ENCODE measurements around the gene C1orf52.
A peak's percentile ranks its signal among the peaks of the same experiment; 100 is the strongest.

C1orf52 gene

GRCh38 chr1:85259118-85259911 is at the start of gene C1orf52:
Gene C1orf52, minus strand, starts transcription at chr1:85259662. Its CDS starts 29 bp downstream, at chr1:85259633.
- DNase-seq: peak; percentile 96

GRCh38 chr1:85308833-85309350 is 49.4 kb upstream of the C1orf52 start:
- DNase-seq: no peak

GRCh38 chr1:85307987-85308832 is 48.7 kb upstream of the C1orf52 start:
- peak; percentile 64 for DNase-seq

GRCh38 chr1:85306236-85306635 is 46.8 kb upstream of the C1orf52 start:
- no peak for DNase-seq

- DNase-seq: no peak
Observed at GRCh38 chr1:85303440-85304162, 44.1 kb upstream of the C1orf52 start.

- no peak for DNase-seq
Observed at GRCh38 chr1:85300140-85300539, 40.7 kb upstream of the C1orf52 start.

GRCh38 chr1:85297855-85298629 is 38.6 kb upstream of the C1orf52 start:
- DNase-seq: peak; percentile 92

GRCh38 chr1:85297538-85297854 is 38.0 kb upstream of the C1orf52 start:
- no peak for DNase-seq

GRCh38 chr1:85296980-85297379 is 37.5 kb upstream of the C1orf52 start:
- DNase-seq: no peak

- DNase-seq: no peak
Observed at GRCh38 chr1:85295654-85296053, 36.2 kb upstream of the C1orf52 start.

GRCh38 chr1:85295006-85295431 is 35.6 kb upstream of the C1orf52 start:
- peak; percentile 10 for DNase-seq

GRCh38 chr1:85290826-85291225 is 31.4 kb upstream of the C1orf52 start:
- DNase-seq: no peak

- DNase-seq: peak; percentile 3
Observed at GRCh38 chr1:85289848-85290335, 30.4 kb upstream of the C1orf52 start.

- DNase-seq: peak; percentile 51
Observed at GRCh38 chr1:85289207-85289847, 29.9 kb upstream of the C1orf52 start.

- DNase-seq: no peak
Observed at GRCh38 chr1:85284202-85284601, 24.7 kb upstream of the C1orf52 start.

GRCh38 chr1:85283475-85284199 is 24.2 kb upstream of the C1orf52 start:
- DNase-seq: no peak

- no peak for DNase-seq
Observed at GRCh38 chr1:85282424-85282823, 23.0 kb upstream of the C1orf52 start.

GRCh38 chr1:85280636-85281035 is 21.2 kb upstream of the C1orf52 start:
- DNase-seq: no peak

- peak; percentile 5 for DNase-seq
Observed at GRCh38 chr1:85279458-85280080, 20.1 kb upstream of the C1orf52 start.

GRCh38 chr1:85278853-85279314 is 19.4 kb upstream of the C1orf52 start:
- peak; percentile 88 for DNase-seq
